Body of pancreas (tissue), 4 donors: ENCODE results near the gene PLCD4.

Experiments
- CTCF ChIP-seq, 7 experiments: fragments of 450-650 bp in 4 of 7; fragments of 200-600 bp in 3 of 7; sonication (generic) in 3 of 7; IDR thresholded peaks; one replicate each; pipeline ENCODE4 v1.5.1; 2016 to 2019; ENCODE audit warnings: antibody characterized with exemption in 7 of 7
- POLR2A ChIP-seq, 3 donors: fragments of 450-650 bp; IDR thresholded peaks; one replicate each; pipeline ENCODE4 v1.6.1; 2016; ENCODE audit warnings: antibody characterized with exemption in 3 of 3, mild to moderate bottlenecking in 2 of 3

GRCh38 chr2:218582076-218582475 lies 25.6 kb upstream of the PLCD4 start:
- no peak for TF ChIP-seq CTCF (IDR thresholded peaks at IDR 0.05)
- no peak for TF ChIP-seq POLR2A (IDR thresholded peaks at IDR 0.05)
